HEK293 (cell line): ENCODE results near the gene CALHM1.

Experiments used
- EGR2 ChIP-seq: fragments of 450-650 bp; formaldehyde crosslinking; IDR thresholded peaks from 2 replicates; pipeline ENCODE4 v1.5.1; 2016; ENCODE audit warnings: low read depth, missing biosample characterization, missing genetic modification characterization
- GLIS2 ChIP-seq: fragments of 450-650 bp; formaldehyde crosslinking; IDR thresholded peaks from 2 replicates; pipeline ENCODE4 v1.5.1; 2016; ENCODE audit warnings: missing biosample characterization, missing genetic modification characterization
- KLF9 ChIP-seq: fragments of 450-650 bp; formaldehyde crosslinking; IDR thresholded peaks from 2 replicates; pipeline ENCODE4 v1.5.1; 2016; ENCODE audit warnings: missing biosample characterization, missing genetic modification characterization, low read depth
- OVOL3 ChIP-seq: fragments of 450-650 bp; formaldehyde crosslinking; IDR thresholded peaks from 2 replicates; pipeline ENCODE4 v1.5.1; 2016; ENCODE audit warnings: missing biosample characterization, missing genetic modification characterization
- REPIN1 ChIP-seq: fragments of 450-650 bp; formaldehyde crosslinking; IDR thresholded peaks from 2 replicates; pipeline ENCODE4 v1.5.1; 2017; ENCODE audit warnings: missing biosample characterization, missing genetic modification characterization, low read depth
- SALL2 ChIP-seq: fragments of 450-650 bp; formaldehyde crosslinking; IDR thresholded peaks from 2 replicates; pipeline ENCODE4 v1.5.0; 2017; ENCODE audit warnings: missing biosample characterization, mild to moderate bottlenecking, missing genetic modification characterization, borderline replicate concordance
- ZBTB10 ChIP-seq: fragments of 450-650 bp; formaldehyde crosslinking; IDR thresholded peaks from 2 replicates; pipeline ENCODE4 v1.5.1; 2016; ENCODE audit warnings: missing biosample characterization, missing genetic modification characterization
- ZBTB20 ChIP-seq: fragments of 450-650 bp; formaldehyde crosslinking; IDR thresholded peaks from 2 replicates; pipeline ENCODE4 v1.5.1; 2016; ENCODE audit warnings: missing biosample characterization, missing genetic modification characterization
- ZFP3 ChIP-seq: fragments of 450-650 bp; formaldehyde crosslinking; IDR thresholded peaks from 2 replicates; pipeline ENCODE4 v1.5.1; 2016; ENCODE audit warnings: low read depth, missing biosample characterization, missing genetic modification characterization
- ZFP37 ChIP-seq: fragments of 450-650 bp; formaldehyde crosslinking; IDR thresholded peaks from 2 replicates; pipeline ENCODE4 v1.5.1; 2016; ENCODE audit warnings: missing biosample characterization, missing genetic modification characterization
- ZNF10 ChIP-seq: fragments of 450-650 bp; formaldehyde crosslinking; IDR thresholded peaks from 2 replicates; pipeline ENCODE4 v1.5.1; 2017; ENCODE audit warnings: missing biosample characterization, missing genetic modification characterization
- ZNF121 ChIP-seq: fragments of 450-650 bp; formaldehyde crosslinking; IDR thresholded peaks from 2 replicates; pipeline ENCODE4 v1.5.1; 2016; ENCODE audit warnings: missing biosample characterization, missing genetic modification characterization
- ZNF132 ChIP-seq: fragments of 450-650 bp; formaldehyde crosslinking; IDR thresholded peaks from 2 replicates; pipeline ENCODE4 v1.5.1; 2017; ENCODE audit warnings: missing biosample characterization, missing genetic modification characterization, borderline replicate concordance
- ZNF184 ChIP-seq: fragments of 450-650 bp; IDR thresholded peaks from 2 replicates; pipeline ENCODE4 v1.5.1; 2018; ENCODE audit warnings: missing biosample characterization, mild to moderate bottlenecking, missing genetic modification characterization
- ZNF214 ChIP-seq: fragments of 450-650 bp; formaldehyde crosslinking; IDR thresholded peaks from 2 replicates; pipeline ENCODE4 v1.5.1; 2017; ENCODE audit warnings: missing biosample characterization, mild to moderate bottlenecking, missing genetic modification characterization, borderline replicate concordance
- ZNF24 ChIP-seq: fragments of 450-650 bp; formaldehyde crosslinking; IDR thresholded peaks from 2 replicates; pipeline ENCODE4 v1.5.1; 2016; ENCODE audit warnings: missing biosample characterization, missing genetic modification characterization
- ZNF266 ChIP-seq: fragments of 450-650 bp; formaldehyde crosslinking; IDR thresholded peaks from 2 replicates; pipeline ENCODE4 v1.5.1; 2016; ENCODE audit warnings: missing biosample characterization, missing genetic modification characterization, low read depth
- ZNF324 ChIP-seq: fragments of 450-650 bp; formaldehyde crosslinking; IDR thresholded peaks from 2 replicates; pipeline ENCODE4 v1.5.1; 2016; ENCODE audit warnings: missing biosample characterization, missing genetic modification characterization
- ZNF335 ChIP-seq: fragments of 450-650 bp; formaldehyde crosslinking; conservative IDR thresholded peaks from 2 replicates; pipeline ENCODE4 v1.5.1; 2016; ENCODE audit warnings: missing biosample characterization, missing genetic modification characterization
- ZNF350 ChIP-seq: fragments of 450-650 bp; formaldehyde crosslinking; IDR thresholded peaks from 2 replicates; pipeline ENCODE4 v1.5.0; 2017; ENCODE audit warnings: missing biosample characterization, mild to moderate bottlenecking, missing genetic modification characterization
- ZNF398 ChIP-seq: fragments of 450-650 bp; formaldehyde crosslinking; IDR thresholded peaks from 2 replicates; pipeline ENCODE4 v1.5.1; 2017; ENCODE audit warnings: missing biosample characterization, missing genetic modification characterization
- ZNF449 ChIP-seq: fragments of 450-650 bp; formaldehyde crosslinking; IDR thresholded peaks from 2 replicates; pipeline ENCODE4 v1.5.1; 2017; ENCODE audit warnings: missing biosample characterization, mild to moderate bottlenecking, missing genetic modification characterization, moderate library complexity
- ZNF501 ChIP-seq: fragments of 450-650 bp; formaldehyde crosslinking; IDR thresholded peaks from 2 replicates; pipeline ENCODE4 v1.5.1; 2016; ENCODE audit warnings: missing biosample characterization, missing genetic modification characterization
- ZNF558 ChIP-seq: fragments of 450-650 bp; formaldehyde crosslinking; IDR thresholded peaks from 2 replicates; pipeline ENCODE4 v1.5.1; 2016; ENCODE audit warnings: missing biosample characterization, missing genetic modification characterization
- ZNF624 ChIP-seq: fragments of 450-650 bp; formaldehyde crosslinking; IDR thresholded peaks from 2 replicates; pipeline ENCODE4 v1.5.1; 2017; ENCODE audit warnings: missing biosample characterization, missing genetic modification characterization
- ZNF660 ChIP-seq: fragments of 450-650 bp; IDR thresholded peaks from 2 replicates; pipeline ENCODE4 v1.5.1; 2018; ENCODE audit warnings: missing biosample characterization, mild to moderate bottlenecking, missing genetic modification characterization
- ZXDB ChIP-seq: fragments of 450-650 bp; formaldehyde crosslinking; IDR thresholded peaks from 2 replicates; pipeline ENCODE4 v1.5.1; 2016; ENCODE audit warnings: missing biosample characterization, missing genetic modification characterization
- TF ChIP-seq, protein P1 (sequence below): fragments of 450-650 bp; formaldehyde crosslinking; IDR thresholded peaks from 2 replicates; pipeline ENCODE4 v1.5.1; 2016; ENCODE audit warnings: missing biosample characterization, missing genetic modification characterization
- TF ChIP-seq, protein P2 (sequence below): fragments of 450-650 bp; formaldehyde crosslinking; conservative IDR thresholded peaks from 2 replicates; pipeline ENCODE4 v1.5.1; 2016; ENCODE audit warnings: low read depth, missing biosample characterization, missing genetic modification characterization

Gene CALHM1

DNA sequence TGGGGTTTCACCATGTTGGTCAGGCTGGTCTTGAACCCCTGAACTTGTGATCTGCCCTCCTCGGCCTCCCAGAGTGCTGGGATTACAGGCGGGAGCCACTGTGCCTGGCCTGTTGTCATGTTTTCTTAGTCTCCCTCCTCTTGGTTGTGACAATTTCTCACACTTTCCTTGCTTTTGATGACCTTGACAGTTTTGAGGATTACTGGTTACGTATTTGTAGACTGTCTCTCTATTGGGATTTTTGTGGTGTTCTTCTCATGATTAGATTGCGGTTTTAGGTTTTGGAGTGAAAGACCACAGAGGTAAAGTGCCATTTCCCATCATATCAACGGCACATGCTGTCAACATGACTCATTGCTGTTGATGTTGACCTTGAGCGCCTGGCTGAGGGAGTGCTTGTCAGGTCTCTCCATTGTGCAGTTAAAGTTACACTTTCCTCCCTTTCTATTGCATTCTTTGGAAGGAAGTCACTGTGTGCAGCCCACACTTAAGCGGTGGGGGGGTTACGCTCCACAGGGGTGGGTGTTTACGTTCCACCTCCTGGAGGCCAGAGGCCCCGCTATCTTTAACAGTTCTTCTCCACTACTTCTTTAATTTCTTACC, 45.6 kb upstream of the CALHM1 start (continued):
- TF ChIP-seq ZNF121 (no peak), ZNF501 (tag by site-specific recombination) (no peak), ZNF449 (tag by site-specific recombination) (no peak), ZNF24 (peak; percentile 86; the same call in 1 of the 2 replicates), ZNF214 (no peak), SALL2 (tag by site-specific recombination) (no peak), ZNF624 (tag by site-specific recombination) (no peak), ZBTB10 (tag by site-specific recombination) (no peak), GLIS2 (tag by site-specific recombination) (peak; percentile 38), ZNF184 (peak; percentile 80; the same call in 1 of the 2 replicates), KLF9 (tag by site-specific recombination) (no peak), ZNF335 (peak; percentile 36; the same call in 1 of the 2 replicates), EGR2 (tag by site-specific recombination) (peak; percentile 85), ZNF558 (tag by site-specific recombination) (peak; percentile 52; the same call in 1 of the 2 replicates), ZXDB (tag by site-specific recombination) (peak; percentile 36; the same call in 1 of the 2 replicates), ZNF266 (tag by site-specific recombination) (no peak), OVOL3 (tag by site-specific recombination) (no peak), ZNF350 (tag by site-specific recombination) (no peak), ZNF660 (tag by site-specific recombination) (peak; percentile 89), ZFP3 (tag by site-specific recombination) (no peak), ZBTB20 (tag by site-specific recombination) (no peak), ZNF132 (tag by site-specific recombination) (no peak), ZNF324 (tag by site-specific recombination) (peak; percentile 76; the same call in 1 of the 2 replicates), ZNF398 (tag by site-specific recombination) (peak; percentile 89), ZFP37 (no peak; the same call in 1 of the 2 replicates), ZNF10 (tag by site-specific recombination) (0 out of 2 replicates have a peak, but pooled peaks have one; percentile 17), REPIN1 (tag by site-specific recombination) (no peak)
- TF ChIP-seq, protein P1, sequence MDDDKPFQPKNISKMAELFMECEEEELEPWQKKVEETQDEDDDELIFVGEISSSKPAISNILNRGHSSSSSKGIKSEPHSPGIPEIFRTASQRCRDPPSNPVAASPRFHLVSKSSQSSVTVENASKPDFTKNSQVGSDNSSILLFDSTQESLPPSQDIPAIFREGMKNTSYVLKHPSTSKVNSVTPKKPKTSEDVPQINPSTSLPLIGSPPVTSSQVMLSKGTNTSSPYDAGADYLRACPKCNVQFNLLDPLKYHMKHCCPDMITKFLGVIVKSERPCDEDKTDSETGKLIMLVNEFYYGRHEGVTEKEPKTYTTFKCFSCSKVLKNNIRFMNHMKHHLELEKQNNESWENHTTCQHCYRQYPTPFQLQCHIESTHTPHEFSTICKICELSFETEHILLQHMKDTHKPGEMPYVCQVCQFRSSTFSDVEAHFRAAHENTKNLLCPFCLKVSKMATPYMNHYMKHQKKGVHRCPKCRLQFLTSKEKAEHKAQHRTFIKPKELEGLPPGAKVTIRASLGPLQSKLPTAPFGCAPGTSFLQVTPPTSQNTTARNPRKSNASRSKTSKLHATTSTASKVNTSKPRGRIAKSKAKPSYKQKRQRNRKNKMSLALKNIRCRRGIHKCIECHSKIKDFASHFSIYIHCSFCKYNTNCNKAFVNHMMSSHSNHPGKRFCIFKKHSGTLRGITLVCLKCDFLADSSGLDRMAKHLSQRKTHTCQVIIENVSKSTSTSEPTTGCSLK (tag by site-specific recombination) = no peak
- TF ChIP-seq, protein P2, sequence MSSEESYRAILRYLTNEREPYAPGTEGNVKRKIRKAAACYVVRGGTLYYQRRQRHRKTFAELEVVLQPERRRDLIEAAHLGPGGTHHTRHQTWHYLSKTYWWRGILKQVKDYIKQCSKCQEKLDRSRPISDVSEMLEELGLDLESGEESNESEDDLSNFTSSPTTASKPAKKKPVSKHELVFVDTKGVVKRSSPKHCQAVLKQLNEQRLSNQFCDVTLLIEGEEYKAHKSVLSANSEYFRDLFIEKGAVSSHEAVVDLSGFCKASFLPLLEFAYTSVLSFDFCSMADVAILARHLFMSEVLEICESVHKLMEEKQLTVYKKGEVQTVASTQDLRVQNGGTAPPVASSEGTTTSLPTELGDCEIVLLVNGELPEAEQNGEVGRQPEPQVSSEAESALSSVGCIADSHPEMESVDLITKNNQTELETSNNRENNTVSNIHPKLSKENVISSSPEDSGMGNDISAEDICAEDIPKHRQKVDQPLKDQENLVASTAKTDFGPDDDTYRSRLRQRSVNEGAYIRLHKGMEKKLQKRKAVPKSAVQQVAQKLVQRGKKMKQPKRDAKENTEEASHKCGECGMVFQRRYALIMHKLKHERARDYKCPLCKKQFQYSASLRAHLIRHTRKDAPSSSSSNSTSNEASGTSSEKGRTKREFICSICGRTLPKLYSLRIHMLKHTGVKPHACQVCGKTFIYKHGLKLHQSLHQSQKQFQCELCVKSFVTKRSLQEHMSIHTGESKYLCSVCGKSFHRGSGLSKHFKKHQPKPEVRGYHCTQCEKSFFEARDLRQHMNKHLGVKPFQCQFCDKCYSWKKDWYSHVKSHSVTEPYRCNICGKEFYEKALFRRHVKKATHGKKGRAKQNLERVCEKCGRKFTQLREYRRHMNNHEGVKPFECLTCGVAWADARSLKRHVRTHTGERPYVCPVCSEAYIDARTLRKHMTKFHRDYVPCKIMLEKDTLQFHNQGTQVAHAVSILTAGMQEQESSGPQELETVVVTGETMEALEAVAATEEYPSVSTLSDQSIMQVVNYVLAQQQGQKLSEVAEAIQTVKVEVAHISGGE = no peak
